SJSA1 (cell line): ENCODE data around the gene LRP8. TPM values are rescaled to one million over a fixed set of nuclear protein-coding genes. Genes with fewer than 3 reads are reported as not detected.

Experiments used
- total RNA-seq: library from RNA; depleted of rRNA; stranded (reverse); fragments of >200 nt; shearing (Covaris generic); gene quantifications from 2 replicates; pipeline ENCODE4 v1.2.3, GENCODE V29; 2014; rRNA removed

Gene LRP8
- total RNA-seq, 1 experiment from 2014 or later: 15.6 TPM

Other genes with a start within 250 kb of the LRP8 start
- 4.5 and 12.1 TPM in 2 replicates for gene SLC1A7, start 185.4 kb downstream of the LRP8 start, total RNA-seq
- gene CPT2, start 131.2 kb downstream of the LRP8 start, total RNA-seq: 12.1 and 23.5 TPM in 2 replicates
- gene CZIB, start 107.4 kb downstream of the LRP8 start, total RNA-seq: 90.0 and 92.7 TPM in 2 replicates
- gene MAGOH, start 89.6 kb downstream of the LRP8 start, total RNA-seq: 35.4 and 76.7 TPM in 2 replicates
- not detected in 2 replicates for gene DMRTB1, start 131.3 kb upstream of the LRP8 start, total RNA-seq